IMR-90 (cell line): ENCODE results near the gene ABCA4. TPM values are rescaled to one million over a fixed set of nuclear protein-coding genes. Genes with fewer than 3 reads are reported as not detected.

ENCODE experiments used
- ATAC-seq: fragments of 200-7000 bp; cut with Tn5 transposase; 2 replicates; pipeline ENCODE4 v1.9.1; 2020; ENCODE audit warnings: low read depth, mild to moderate bottlenecking, moderate library complexity
- BruUV-seq: library from RNA; stranded (reverse); fragments of 400-500 nt; replicated peaks from 2 replicates; lab custom pipeline; 2021; lab: Mats Ljungman, UMichigan
- CTCF ChIA-PET: fragments of 300-600 bp; formaldehyde crosslinking; extraction: SDS; loops from one replicate; lab custom pipeline; 2021; ENCODE audit warnings: antibody characterized with exemption; lab: Yijun Ruan, JAX
- POLR2A ChIA-PET: fragments of 300-600 bp; sonication (Branson Sonifier 250); formaldehyde crosslinking; loops from one replicate; lab custom pipeline; 2022; ENCODE audit warnings: antibody characterized with exemption; ENCODE audit not compliant: unreplicated experiment; lab: Charles Lee
- DNase-seq: peaks from one replicate; pipeline ENCODE4 v3.0.0; 2013
- H2AFZ ChIP-seq: replicated peaks from 2 replicates; pipeline ENCODE3; 2013; ENCODE audit warnings: low read length, mild to moderate bottlenecking; ENCODE audit not compliant: poor library complexity
- H2AK5ac ChIP-seq: 2 replicates; pipeline ENCODE4 v1.6.1; 2013; ENCODE audit warnings: low read depth, low read length, inconsistent platforms
- H2AK9ac ChIP-seq: replicated peaks from 2 replicates; pipeline ENCODE3; 2013; ENCODE audit warnings: mild to moderate bottlenecking, low read depth, low read length, moderate library complexity; ENCODE audit not compliant: poor library complexity
- H2BK120ac ChIP-seq: 2 replicates; pipeline ENCODE4 v1.6.1; 2013; ENCODE audit warnings: low read depth, low read length, inconsistent platforms
- H2BK15ac ChIP-seq: 3 replicates; pipeline ENCODE4 v1.6.1; 2013; ENCODE audit warnings: low read depth, low read length, inconsistent platforms
- H2BK20ac ChIP-seq: 2 replicates; pipeline ENCODE4 v1.6.1; 2013; ENCODE audit warnings: low read depth, mild to moderate bottlenecking, inconsistent platforms, low read length, moderate library complexity
- H2BK5ac ChIP-seq: 2 replicates; pipeline ENCODE4 v1.6.1; 2013; ENCODE audit warnings: mild to moderate bottlenecking, low read depth, low read length, inconsistent platforms; ENCODE audit not compliant: poor library complexity, severe bottlenecking
- H3K14ac ChIP-seq: replicated peaks from 2 replicates; pipeline ENCODE4 v1.6.1; 2013; ENCODE audit warnings: low read depth, low read length, inconsistent platforms
- H3K18ac ChIP-seq: 2 replicates; pipeline ENCODE4 v1.6.1; 2013; ENCODE audit warnings: low read depth, low read length, control low read depth
- H3K23ac ChIP-seq: 2 replicates; pipeline ENCODE4 v1.6.1; 2013; ENCODE audit warnings: low read depth, low read length, inconsistent platforms
- H3K27ac ChIP-seq: 2 replicates; pipeline ENCODE4 v1.5.1; 2013; ENCODE audit warnings: mild to moderate bottlenecking, control low read depth, low read length; ENCODE audit not compliant: insufficient read depth
- H3K27me3 ChIP-seq: 2 replicates; pipeline ENCODE4 v1.6.1; 2013; ENCODE audit warnings: low read length; ENCODE audit not compliant: control insufficient read depth, insufficient read depth
- H3K36me3 ChIP-seq: 2 replicates; pipeline ENCODE4 v1.6.1; 2013; ENCODE audit warnings: low read length, mixed read lengths; ENCODE audit not compliant: control insufficient read depth, insufficient read depth
- H3K4ac ChIP-seq: 2 replicates; pipeline ENCODE4 v1.6.1; 2013; ENCODE audit warnings: low read depth, low read length, inconsistent platforms
- H3K4me1 ChIP-seq: 2 replicates; pipeline ENCODE4 v1.6.1; 2013; ENCODE audit warnings: low read length, mixed read lengths; ENCODE audit not compliant: control insufficient read depth, insufficient read depth
- H3K4me2 ChIP-seq: 2 replicates; pipeline ENCODE4 v1.6.1; 2013; ENCODE audit warnings: low read depth, mild to moderate bottlenecking, control low read depth, low read length, moderate library complexity
- H3K4me3 ChIP-seq: 2 replicates; pipeline ENCODE4 v1.5.1; 2013; ENCODE audit warnings: low read depth, mild to moderate bottlenecking, control low read depth, low read length, moderate library complexity; ENCODE audit not compliant: insufficient read depth
- H3K56ac ChIP-seq: 2 replicates; pipeline ENCODE4 v1.6.1; 2013; ENCODE audit warnings: low read length, inconsistent platforms; ENCODE audit not compliant: insufficient read depth; ENCODE audit errors: extremely low read depth
- H3K79me1 ChIP-seq, 2 experiments: 2 replicates each; pipeline ENCODE4 v1.6.1; 2013; ENCODE audit warnings: low read length in 2 of 2, inconsistent platforms in 1 of 2, low read depth in 1 of 2
- H3K9ac ChIP-seq: 2 replicates; pipeline ENCODE4 v1.6.1; 2013; ENCODE audit warnings: low read depth, low read length, control low read depth
- H3K9me1 ChIP-seq: 2 replicates; pipeline ENCODE4 v1.6.1; 2013; ENCODE audit warnings: low read length, inconsistent platforms; ENCODE audit not compliant: insufficient read depth
- H3K9me3 ChIP-seq: 2 replicates; pipeline ENCODE4 v1.6.1; 2013; ENCODE audit warnings: low read length; ENCODE audit not compliant: control insufficient read depth, insufficient read depth
- H4K20me1 ChIP-seq: 2 replicates; pipeline ENCODE4 v1.6.1; 2013; ENCODE audit warnings: low read length, inconsistent platforms; ENCODE audit not compliant: insufficient read depth
- H4K5ac ChIP-seq: 2 replicates; pipeline ENCODE4 v1.6.1; 2013; ENCODE audit warnings: mild to moderate bottlenecking, low read depth, low read length, control low read depth
- H4K8ac ChIP-seq, 2 experiments: 2 replicates each; pipeline ENCODE4 v1.6.1; 2013; ENCODE audit warnings: low read depth in 2 of 2, low read length in 2 of 2, control low read depth in 1 of 2, inconsistent platforms in 1 of 2
- H4K91ac ChIP-seq: 2 replicates; pipeline ENCODE4 v1.6.1; 2013; ENCODE audit warnings: low read depth, low read length, inconsistent platforms; ENCODE audit not compliant: insufficient read depth
- CHD1 ChIP-seq: IDR thresholded peaks from 2 replicates; pipeline ENCODE4 v1.6.1; 2012; ENCODE audit warnings: low read depth, low read length, improper control_type of control experiment
- FOS ChIP-seq: fragments of 150-350 bp; IDR thresholded peaks from 2 replicates; pipeline ENCODE4 v1.6.1; 2016; ENCODE audit warnings: low read depth, low read length
- MAFK ChIP-seq: IDR thresholded peaks from 2 replicates; pipeline ENCODE4 v1.6.1; 2012; ENCODE audit warnings: low read depth, low read length, improper control_type of control experiment
- MAZ ChIP-seq: IDR thresholded peaks from 2 replicates; pipeline ENCODE4 v1.6.1; 2012; ENCODE audit warnings: low read depth, mild to moderate bottlenecking, low read length, improper control_type of control experiment, moderate library complexity, borderline replicate concordance
- MXI1 ChIP-seq: IDR thresholded peaks from 2 replicates; pipeline ENCODE4 v1.6.1; 2012; ENCODE audit warnings: low read depth, mild to moderate bottlenecking, low read length, moderate library complexity, borderline replicate concordance
- NFE2L2 ChIP-seq: fragments of 150-350 bp; IDR thresholded peaks from 2 replicates; pipeline ENCODE4 v1.6.1; 2016; ENCODE audit warnings: low read depth, mild to moderate bottlenecking, low read length
- RAD21 ChIP-seq: IDR thresholded peaks from 2 replicates; pipeline ENCODE4 v1.6.1; 2012; ENCODE audit warnings: low read length, improper control_type of control experiment
- RFX5 ChIP-seq: IDR thresholded peaks from 2 replicates; pipeline ENCODE4 v1.8.0; 2012; ENCODE audit warnings: low read depth, mild to moderate bottlenecking, low read length, moderate library complexity
- SMC3 ChIP-seq: fragments of 150-350 bp; IDR thresholded peaks from 2 replicates; pipeline ENCODE4 v1.6.1; 2016; ENCODE audit warnings: low read depth, mild to moderate bottlenecking, antibody characterized with exemption, low read length, moderate library complexity
- WGBS, 2 experiments: methylation state at CpG; one replicate each; pipeline versions ENCODE4 v1.1.5 to v1.1.7; 2013; ENCODE audit warnings: missing lambda C conversion rate in 2 of 2; ENCODE audit not compliant: insufficient read length in 1 of 2; ENCODE audit errors: extremely low coverage in 2 of 2; 5-methylcytosine and 5-hydroxymethylcytosine counted together
- dilution Hi-C: fragments of 300-500 bp; cut with HindIII; formaldehyde crosslinking; loops from one replicate; pipeline ENCODE4 v1.14.3; 2018; ENCODE audit warnings: low sequenced_read_pairs; ENCODE audit not compliant: unreplicated experiment
- in situ Hi-C: fragments of 300-500 bp; cut with MboI; formaldehyde crosslinking; loops from 3 replicates; pipeline ENCODE4 v1.14.3; 2019; ENCODE audit warnings: low sequenced_read_pairs, inconsistent platforms, mixed read lengths
- intact Hi-C: fragments of 100-400 bp; cut with micrococcal nuclease; formaldehyde crosslinking; loops from 2 replicates; pipeline ENCODE4 v1.10.0; 2022
- polyA plus RNA-seq, 3 experiments: library from polyadenylated mRNA; depleted of rRNA; stranded (reverse); fragments of >200 nt; gene quantifications; 2 replicates each; pipeline ENCODE4 v1.2.3, GENCODE V29; 2012; ENCODE audit warnings: low replicate concordance in 1 of 3
- total RNA-seq: library from RNA; depleted of rRNA; stranded (reverse); fragments of >200 nt; gene quantifications from 2 replicates; pipeline ENCODE4 v1.2.3, GENCODE V29; 2012
- TF ChIP-seq, protein P1 (sequence below): fragments of 150-350 bp; IDR thresholded peaks from 2 replicates; pipeline ENCODE4 v1.6.1; 2016; ENCODE audit warnings: low read depth, mild to moderate bottlenecking, low read length, moderate library complexity, borderline replicate concordance
- TF ChIP-seq, protein P2 (sequence below): conservative IDR thresholded peaks from 2 replicates; pipeline ENCODE4 v1.5.1; 2012; ENCODE audit warnings: mild to moderate bottlenecking, low read depth, low read length, improper control_type of control experiment
- TF ChIP-seq, protein P3 (sequence below): fragments of 150-350 bp; IDR thresholded peaks from 2 replicates; pipeline ENCODE4 v1.6.1; 2017; ENCODE audit warnings: mild to moderate bottlenecking, antibody characterized with exemption, low read length, low read depth

ABCA4 gene
- total and polyA plus RNA-seq, 2 of the 4 experiments (the other 2 are of a cell fraction) = under 0.01 to 0.36 TPM

DNA sequence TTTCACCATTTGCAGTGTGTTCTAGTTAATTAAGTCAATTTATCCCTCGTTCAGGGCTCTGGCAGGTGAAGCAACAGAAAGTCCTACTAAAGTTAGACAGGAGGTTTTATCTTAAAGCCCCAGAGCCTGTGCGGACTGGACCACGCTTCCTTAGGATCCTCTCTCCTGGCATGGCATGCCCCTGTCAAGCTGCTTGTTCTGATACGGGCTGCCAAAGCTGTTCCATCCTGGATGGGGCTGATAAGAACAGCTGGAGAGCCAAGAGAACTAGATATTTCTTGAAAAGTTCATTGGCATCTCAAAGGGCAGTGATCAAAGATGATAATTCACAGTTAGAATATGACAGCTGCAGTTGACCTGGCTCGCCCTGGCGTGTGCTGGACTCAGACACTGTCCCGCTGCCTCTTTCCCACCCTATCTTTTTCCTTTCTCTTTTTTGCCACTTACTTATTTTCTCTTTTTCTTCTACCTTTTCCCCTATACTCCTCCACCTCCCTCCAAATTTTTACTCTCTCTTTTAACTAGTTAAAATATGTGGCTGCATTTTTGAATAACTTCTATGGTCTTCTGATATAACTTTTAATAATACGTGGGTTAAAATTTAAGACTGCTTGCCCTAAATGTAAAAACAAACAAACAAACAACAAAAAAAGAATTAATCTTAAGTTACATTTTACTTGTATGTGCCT lies 96.7 kb downstream of the ABCA4 start:
- no peak overlapping the region for H3K14ac ChIP-seq
- H2BK15ac ChIP-seq = no peak overlapping the region
- H2BK20ac ChIP-seq = no peak overlapping the region
- in situ Hi-C loops = loop anchor here (10.0 kb wide), 1 partner anchor 311 kb away; no protein-coding TSS in a partner anchor
- no peak overlapping the region for H3K4me2 ChIP-seq
- DNase-seq (no peak), ATAC-seq (no peak)
- H3K9me3 ChIP-seq = no peaks in the 10 kb centered on the region
- no CpG with 5 or more reads among the region's 8 CpGs for WGBS, 2 experiments
- no peak overlapping the region for H3K18ac ChIP-seq
- intact Hi-C loops = loop anchor here (10.0 kb wide), 1 partner anchor 781 kb away; no protein-coding TSS in a partner anchor
- no peak overlapping the region for H2BK5ac ChIP-seq
- POLR2A ChIA-PET = no interaction called here
- peaks cover 26% of the 10 kb centered on the region for H3K4me1 ChIP-seq
- H3K4me3 ChIP-seq = no peak overlapping the region
- H2AK9ac ChIP-seq = no peak overlapping the region
- H3K56ac ChIP-seq = no peak overlapping the region
- no peak overlapping the region for H4K8ac ChIP-seq
- H4K20me1 ChIP-seq = peaks cover 11% of the 10 kb centered on the region; the same call in 1 of the 2 replicates
- H3K9me1 ChIP-seq = peaks cover 18% of the 10 kb centered on the region
- no TSS peak for BruUV-seq
- TF ChIP-seq, protein P1, sequence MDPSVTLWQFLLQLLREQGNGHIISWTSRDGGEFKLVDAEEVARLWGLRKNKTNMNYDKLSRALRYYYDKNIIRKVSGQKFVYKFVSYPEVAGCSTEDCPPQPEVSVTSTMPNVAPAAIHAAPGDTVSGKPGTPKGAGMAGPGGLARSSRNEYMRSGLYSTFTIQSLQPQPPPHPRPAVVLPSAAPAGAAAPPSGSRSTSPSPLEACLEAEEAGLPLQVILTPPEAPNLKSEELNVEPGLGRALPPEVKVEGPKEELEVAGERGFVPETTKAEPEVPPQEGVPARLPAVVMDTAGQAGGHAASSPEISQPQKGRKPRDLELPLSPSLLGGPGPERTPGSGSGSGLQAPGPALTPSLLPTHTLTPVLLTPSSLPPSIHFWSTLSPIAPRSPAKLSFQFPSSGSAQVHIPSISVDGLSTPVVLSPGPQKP = no peak
- TF ChIP-seq MAFK (no peak), FOS (no peak), MXI1 (no peak), RFX5 (no peak), MAZ (no peak), SMC3 (no peak), CHD1 (no peak), NFE2L2 (no peak), RAD21 (no peak)
- TF ChIP-seq, protein P2, sequence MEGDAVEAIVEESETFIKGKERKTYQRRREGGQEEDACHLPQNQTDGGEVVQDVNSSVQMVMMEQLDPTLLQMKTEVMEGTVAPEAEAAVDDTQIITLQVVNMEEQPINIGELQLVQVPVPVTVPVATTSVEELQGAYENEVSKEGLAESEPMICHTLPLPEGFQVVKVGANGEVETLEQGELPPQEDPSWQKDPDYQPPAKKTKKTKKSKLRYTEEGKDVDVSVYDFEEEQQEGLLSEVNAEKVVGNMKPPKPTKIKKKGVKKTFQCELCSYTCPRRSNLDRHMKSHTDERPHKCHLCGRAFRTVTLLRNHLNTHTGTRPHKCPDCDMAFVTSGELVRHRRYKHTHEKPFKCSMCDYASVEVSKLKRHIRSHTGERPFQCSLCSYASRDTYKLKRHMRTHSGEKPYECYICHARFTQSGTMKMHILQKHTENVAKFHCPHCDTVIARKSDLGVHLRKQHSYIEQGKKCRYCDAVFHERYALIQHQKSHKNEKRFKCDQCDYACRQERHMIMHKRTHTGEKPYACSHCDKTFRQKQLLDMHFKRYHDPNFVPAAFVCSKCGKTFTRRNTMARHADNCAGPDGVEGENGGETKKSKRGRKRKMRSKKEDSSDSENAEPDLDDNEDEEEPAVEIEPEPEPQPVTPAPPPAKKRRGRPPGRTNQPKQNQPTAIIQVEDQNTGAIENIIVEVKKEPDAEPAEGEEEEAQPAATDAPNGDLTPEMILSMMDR = no peak
- TF ChIP-seq, protein P3, sequence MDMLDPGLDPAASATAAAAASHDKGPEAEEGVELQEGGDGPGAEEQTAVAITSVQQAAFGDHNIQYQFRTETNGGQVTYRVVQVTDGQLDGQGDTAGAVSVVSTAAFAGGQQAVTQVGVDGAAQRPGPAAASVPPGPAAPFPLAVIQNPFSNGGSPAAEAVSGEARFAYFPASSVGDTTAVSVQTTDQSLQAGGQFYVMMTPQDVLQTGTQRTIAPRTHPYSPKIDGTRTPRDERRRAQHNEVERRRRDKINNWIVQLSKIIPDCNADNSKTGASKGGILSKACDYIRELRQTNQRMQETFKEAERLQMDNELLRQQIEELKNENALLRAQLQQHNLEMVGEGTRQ = no peak
- H3K4ac ChIP-seq = no peak overlapping the region
- H4K91ac ChIP-seq = no peak overlapping the region
- no peak overlapping the region for H3K27ac ChIP-seq
- H3K9ac ChIP-seq = no peak overlapping the region
- CTCF ChIA-PET = interaction anchor here (0.5 to 8.3 kb wide), 5 partner anchors 15 to 310 kb away, joined by 3 to 90 read pairs (median 7); no protein-coding TSS in a partner anchor
- H2AFZ ChIP-seq = no peak overlapping the region
- dilution Hi-C loops = no loop called here
- H2AK5ac ChIP-seq = 0 out of 2 replicates have a peak overlapping the region, but pooled peaks have one; percentile 5
- H4K5ac ChIP-seq = no peak overlapping the region
- H3K79me1 ChIP-seq = no peaks in the 10 kb centered on the region
- no peaks in the 10 kb centered on the region for H3K36me3 ChIP-seq
- H3K23ac ChIP-seq = no peak overlapping the region
- no peak overlapping the region for H2BK120ac ChIP-seq
- H3K27me3 ChIP-seq = no peaks in the 10 kb centered on the region
